GM21528 (cell line): ENCODE data around the gene XYLT1.

ENCODE experiments used
- ATAC-seq: cut with Tn5 transposase; IDR thresholded peaks from one replicate; pipeline ENCODE4 v1.9.1; 2021; ENCODE audit warnings: mild to moderate bottlenecking, moderate library complexity; ENCODE audit not compliant: unreplicated experiment, low FRiP score

Gene XYLT1

DNA sequence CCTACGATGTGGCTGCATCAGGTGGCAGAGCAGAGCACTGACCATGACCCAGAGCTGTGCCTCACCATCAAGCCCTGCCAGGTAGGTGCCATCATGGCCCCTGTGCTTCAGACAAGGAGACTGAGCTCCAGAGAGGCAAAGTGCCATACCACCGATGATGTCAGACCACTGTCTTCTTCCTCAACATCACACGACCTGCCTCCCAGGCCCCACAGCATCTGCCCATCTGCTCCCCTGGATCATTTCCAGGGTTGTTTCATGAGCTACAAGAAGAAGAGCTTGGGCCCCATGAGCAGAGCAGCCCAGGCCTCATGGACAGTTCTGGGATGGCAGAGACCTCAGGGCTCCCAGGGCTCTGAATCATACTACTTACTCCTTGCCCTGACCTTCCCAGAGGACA is 9.9 kb downstream of the XYLT1 start:
- ATAC-seq, result no peak

DNA sequence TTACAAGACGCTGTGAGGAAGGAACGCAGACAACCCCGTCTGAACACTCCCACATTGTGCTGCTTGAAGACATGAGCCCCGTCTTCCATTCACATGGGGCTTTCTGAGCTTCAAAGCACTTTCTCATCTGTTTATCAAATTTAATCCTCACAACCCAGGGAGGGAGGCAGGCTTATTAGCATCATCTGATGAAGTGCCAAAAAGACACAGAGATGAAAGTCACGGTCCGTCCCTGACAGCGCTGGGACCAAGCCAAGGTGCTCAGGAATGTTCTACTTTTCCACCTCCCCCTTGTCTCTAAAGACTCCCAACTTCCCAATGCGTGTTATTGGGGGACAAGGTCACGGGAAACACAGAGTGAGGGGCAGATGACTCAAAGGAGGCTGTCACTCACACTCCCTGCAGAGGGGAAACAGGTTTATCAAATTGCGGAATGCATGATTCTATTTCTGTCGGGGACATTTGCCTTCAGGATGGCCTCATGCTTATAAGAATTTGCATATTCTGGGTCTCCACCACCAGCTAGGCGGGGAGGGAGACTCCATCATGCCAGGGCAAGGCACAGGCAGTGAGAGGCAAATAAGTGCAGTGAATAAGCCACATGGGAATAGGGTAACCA is 10.7 kb downstream of the XYLT1 start:
- peak; percentile 62 for ATAC-seq

DNA sequence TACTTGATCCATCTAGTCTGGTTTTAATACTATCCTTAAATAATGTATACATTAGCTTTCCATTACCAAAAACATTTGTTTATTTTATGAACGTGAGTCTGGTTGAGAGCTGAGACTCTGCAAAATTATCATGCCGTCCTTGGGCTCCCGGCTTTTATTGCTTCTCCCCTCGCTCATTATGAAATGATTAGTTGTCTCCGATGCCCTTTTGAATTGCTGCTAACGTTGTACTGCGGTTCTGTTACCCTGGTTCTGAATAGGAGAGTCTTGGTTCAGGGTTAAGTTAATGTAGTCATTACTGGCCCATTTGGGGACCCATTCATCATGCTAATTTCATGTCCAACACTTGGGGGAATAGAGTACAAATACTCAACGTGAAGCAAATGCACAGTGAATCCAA is 12.8 kb downstream of the XYLT1 start:
- ATAC-seq, result no peak

DNA sequence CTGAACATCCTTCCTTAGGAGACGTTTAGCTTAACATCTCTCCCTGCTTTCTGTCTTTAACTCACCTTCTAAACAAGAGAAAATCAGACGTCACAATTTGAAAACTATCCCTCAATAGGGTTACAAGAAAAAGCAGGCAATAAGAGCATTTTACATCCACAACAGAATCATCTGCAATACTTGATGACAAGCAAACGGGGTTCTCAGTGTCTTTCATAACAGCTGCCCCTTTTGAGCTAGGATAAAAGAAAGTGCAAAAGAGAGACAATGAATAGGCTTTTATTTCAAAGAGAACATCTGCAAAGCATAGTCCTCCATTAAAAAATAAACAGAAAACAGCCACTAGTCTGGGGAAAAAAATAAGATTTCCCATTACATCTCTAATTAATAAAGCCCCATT is 13.2 kb downstream of the XYLT1 start:
- ATAC-seq, result no peak

DNA sequence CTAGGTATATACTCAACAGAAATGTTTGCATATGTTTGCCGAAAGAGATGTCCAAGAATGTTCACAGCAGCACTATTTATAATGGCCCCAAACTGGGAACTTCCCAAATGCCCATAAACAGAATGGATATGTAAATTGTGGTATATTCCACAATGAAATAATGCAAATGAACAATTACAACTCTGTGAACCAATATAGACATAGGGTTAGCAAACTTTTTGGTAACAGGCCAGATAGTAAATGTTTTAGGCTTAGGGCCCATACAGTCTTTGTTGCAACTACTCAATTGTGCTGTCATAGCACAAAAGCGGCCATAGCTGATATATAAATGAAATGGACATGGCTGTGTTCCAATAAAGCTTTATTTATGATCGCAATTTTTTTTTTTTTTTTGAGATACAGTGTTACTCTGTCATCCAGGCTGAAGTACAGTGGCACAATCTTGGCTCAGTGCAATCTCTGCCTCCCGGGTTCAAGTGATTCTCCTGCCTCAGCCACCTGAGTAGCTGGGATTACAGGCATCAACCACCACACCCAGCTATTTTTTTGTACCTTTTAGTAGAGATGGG is 16.5 kb downstream of the XYLT1 start:
- no peak for ATAC-seq

DNA sequence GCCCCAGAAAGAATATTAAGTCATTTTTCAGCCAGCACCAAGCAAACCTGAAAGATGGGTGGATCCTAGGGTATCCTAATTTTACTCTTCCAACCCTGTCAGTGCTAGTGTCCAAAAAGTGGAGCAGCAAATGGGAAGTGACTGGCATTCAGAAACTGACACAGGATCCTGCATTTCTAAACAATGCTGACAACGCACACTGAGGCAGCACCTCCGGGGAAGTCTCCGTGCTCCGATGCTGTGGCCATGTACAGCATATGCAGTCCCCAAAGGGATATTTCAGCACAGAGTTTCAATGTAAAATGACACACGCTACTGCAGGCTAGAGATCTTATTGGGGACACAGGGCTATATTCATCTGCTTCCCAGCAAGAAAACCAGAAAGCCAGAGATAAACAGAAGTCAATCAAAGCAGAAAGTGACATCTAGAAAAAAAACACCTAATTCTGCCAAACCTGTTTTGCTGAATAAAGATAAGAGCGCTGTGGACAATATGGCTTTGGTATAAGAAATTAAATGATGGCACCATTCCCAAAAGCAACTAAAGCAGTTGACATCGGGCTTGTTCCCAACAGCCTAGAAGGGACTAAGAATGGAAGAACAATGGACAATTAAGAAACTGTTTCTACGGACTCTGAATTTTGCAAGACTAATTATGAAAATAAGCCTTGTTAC is 17.3 kb downstream of the XYLT1 start:
- no peak for ATAC-seq

DNA sequence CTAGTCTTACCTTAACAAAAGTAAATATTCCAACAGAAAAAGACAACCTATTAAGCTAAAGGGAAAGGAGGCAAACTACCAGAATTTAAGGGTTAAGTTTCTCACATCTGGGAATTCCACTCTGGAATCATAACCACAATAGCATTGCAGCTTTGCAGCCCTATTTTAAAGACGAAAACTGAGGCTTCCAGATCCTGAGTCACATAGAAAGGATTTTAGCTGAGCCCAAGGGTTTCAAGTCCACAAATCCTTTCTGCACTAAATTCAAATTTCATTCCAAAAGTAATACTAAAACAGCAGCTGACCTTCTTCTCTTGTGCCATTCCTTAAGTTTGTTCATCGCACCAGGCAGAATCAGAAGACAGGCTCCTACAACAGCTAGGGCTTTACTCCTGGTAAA is 17.8 kb downstream of the XYLT1 start:
- no peak for ATAC-seq

DNA sequence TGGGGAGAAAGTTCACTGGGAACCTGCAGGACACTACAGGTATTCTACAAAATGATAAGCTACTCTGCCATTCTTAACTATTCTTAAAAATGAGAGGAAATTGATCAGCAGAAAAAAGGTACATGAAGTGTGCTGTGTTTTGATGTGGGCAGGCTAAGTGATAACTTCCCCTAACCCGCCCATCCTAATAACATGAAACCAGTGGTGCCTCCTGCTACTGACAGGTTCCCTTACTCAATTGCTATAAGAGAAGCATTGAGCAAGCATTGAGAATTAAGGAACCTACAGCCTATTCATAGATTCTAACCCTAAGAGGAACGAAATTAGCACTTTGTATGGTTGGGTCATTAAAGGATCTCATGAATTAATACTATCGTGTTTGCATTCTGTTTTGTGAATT is 18.9 kb downstream of the XYLT1 start:
- no peak for ATAC-seq

DNA sequence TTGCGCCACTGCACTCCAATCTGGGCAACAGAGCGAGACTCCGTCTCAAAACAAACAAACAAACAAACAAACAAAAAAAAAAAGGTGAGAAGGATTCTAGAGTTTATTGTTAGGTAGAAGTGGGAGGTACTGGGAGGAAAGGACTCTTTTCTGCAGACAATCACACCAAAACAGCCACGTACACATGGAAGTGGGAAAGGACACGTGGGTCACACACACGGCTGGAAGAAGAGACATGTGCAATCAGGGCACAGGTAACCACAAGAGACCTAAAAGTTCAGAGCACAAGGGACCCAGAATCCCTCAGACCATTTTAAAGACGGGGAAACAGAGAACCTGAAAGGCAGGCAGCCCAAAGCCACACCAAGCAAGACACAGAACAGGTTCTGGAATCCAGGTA is 20.5 kb downstream of the XYLT1 start:
- ATAC-seq, result no peak

DNA sequence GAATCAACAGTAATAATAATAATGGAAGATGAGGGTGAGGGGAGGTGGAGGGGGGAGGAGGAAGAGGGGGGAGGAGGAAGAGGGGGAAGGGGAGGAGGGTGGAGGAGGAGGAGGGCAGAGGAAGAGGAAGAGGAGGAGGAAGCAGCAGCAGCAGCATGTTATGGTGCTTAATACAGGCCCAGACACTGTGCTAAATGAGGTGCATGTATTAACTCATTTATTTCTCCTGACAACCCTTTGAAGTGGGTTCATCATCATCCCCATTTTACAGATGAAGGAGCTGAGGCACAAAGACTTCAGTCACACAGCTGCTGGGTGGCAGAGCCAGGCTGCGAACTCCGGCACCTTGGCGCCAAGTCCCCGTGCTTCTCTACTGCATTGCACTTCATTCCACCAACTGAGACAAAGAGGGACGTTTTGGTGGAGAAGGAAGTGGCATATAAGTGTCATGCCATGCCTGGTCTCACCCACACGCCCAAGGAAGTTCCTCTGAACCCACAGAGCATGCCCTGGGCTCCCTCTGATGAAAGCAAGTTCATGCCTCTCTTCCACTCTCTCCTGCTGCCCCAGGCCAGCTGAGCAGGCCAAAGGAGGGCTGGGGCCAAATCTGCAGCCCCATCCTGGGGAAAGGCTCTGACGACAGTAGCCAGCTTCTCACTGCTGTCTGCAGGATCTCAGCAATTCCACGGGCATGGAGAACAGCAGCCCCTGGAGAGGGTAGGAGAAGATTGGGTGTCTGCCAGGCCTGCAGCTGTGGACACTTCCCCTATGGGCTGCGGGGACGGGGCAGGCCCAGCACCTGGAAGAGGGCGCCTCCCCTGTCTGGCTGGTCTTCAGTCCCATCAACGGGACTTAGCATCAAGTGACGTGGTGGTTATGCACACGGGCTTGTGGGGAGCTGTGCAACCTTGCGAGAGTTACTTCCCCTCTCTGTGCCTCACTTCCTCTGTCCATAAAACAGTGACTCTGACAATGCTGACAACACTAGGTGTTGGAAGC is 21.8 kb downstream of the XYLT1 start:
- ATAC-seq, result no peak

DNA sequence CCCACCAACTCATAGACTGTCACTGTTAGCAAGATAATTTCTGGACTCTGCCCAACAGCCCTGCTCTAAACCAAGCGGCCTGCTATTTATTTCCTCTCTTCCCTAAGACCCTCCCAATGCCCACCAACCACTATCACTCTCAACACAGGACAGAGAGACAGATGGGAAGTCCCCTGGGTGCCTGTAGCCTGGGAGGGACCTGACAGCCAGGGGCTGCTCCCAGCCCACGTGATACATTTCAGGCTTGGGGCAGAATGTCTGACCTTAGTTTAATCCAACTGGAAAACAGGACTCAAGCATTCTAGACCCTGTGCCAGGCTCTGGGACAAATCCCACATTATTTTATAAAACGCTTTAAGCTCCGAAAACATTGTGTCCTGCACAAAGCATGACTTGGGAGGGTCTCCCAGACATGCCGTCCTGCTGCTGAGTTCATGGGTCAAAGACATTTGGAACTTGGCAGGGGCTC is 23.6 kb downstream of the XYLT1 start:
- ATAC-seq, result no peak

DNA sequence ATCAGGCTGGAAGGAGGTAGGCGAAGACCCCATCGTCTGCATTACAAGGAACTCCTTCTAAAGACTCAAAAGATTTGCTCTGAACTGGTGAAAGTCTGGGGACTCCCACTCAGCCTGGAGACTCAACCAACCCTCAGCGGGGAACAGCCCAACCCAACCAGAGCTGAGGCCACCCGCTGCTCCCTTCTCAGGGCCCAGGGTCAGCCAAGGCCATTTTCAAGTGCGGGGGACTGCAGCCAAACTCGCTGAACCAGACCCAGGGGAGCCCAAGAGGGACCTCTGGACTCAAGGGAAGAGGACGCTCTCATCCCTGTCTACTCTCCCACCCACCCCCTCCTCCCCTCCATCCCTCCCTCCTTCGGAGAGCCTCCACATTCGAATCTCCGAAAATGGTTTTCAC is 24.1 kb downstream of the XYLT1 start:
- ATAC-seq, result no peak

DNA sequence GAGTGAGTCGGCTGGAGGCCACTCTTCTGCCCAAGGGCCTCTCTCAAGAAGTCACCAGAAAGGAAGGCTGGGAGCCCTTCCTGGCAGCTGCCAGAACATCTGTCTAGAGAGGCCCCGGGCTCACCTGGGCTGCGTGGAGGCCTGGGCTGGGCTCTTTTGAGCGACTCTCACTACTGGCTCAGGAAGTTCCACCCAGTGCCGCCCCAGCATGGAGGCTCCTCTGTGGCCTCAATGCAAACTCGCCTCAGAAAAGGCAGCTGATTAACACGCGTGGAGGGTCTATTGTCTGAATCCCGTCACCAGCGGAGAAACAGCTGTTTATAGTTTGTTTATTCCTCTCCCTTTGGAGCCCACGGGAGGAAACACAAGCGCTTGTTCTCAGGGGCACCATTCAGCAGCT is 25.3 kb downstream of the XYLT1 start:
- no peak for ATAC-seq

DNA sequence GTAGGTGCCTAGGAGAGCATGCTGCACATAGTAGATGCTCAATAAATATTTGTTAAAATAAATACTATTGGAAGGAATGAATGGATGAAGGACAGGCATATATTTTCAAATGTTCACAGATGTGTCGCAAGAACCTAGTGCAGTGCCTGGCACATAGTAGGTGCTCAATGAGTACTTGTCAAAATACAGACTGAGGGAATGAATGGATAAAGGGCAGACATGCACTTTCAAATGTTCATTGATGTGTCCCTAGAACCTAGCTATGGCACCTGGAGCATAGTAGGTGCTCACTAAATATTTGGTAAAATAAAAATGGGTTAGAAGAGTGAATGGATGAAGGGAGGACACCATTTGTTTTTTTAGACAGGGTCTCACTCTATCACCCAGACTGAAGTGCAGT is 26.1 kb downstream of the XYLT1 start:
- ATAC-seq, result no peak

DNA sequence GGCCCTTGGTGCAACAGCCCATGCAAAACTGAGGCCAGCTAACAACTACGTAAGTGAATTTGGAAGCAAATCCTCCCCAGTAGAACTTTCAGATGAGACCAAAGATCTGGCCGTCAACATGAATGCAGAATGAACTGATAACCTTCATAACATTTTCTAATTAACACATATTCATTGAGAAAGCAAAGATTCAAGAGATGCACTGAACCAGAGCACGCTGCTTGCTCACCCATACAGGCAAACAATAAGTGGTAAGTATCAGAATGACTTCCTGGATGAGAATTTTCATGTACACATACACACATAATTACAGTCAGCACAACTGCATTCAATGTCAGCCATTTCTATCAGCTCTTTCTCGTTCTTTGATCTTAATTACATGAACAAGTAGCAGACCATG is 30.6 kb downstream of the XYLT1 start:
- no peak for ATAC-seq

DNA sequence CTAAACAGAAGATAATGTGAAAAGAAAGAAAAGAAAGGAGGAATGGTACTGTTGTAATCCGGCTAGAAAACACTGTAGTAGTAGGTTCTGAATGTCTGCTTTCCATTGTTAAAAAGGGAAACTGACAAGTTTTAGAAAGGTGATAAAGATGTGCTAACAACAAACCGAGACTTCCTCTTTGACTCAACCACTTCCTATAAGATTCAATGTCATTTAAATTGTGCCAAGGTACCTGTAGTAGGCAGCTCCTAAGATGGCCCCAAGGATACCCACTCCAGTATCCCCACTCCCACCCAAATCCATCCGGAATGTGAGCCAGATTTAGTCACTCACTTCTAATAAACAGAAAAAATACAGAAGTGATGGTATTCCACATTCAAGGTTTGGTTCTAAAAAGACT is 31.2 kb downstream of the XYLT1 start:
- no peak for ATAC-seq

DNA sequence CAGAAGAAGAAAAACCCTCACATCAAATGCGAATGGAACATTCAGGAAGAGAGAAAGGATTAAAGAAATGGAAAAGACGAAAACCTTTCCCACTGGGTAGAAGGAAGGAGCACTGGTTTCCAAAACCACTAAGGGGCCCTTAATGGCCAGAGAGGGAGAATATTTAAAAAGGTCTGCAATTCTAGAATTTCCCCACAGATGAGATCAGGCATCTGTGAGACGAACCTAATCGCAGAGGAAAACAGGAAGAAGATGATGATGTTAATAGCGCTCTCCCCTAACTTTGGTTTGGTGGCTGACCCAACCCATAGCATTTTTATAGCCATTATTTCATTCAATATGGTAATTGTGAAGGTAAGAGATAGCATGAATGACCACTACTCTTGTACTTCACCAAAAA is 32.8 kb downstream of the XYLT1 start:
- ATAC-seq, result no peak

DNA sequence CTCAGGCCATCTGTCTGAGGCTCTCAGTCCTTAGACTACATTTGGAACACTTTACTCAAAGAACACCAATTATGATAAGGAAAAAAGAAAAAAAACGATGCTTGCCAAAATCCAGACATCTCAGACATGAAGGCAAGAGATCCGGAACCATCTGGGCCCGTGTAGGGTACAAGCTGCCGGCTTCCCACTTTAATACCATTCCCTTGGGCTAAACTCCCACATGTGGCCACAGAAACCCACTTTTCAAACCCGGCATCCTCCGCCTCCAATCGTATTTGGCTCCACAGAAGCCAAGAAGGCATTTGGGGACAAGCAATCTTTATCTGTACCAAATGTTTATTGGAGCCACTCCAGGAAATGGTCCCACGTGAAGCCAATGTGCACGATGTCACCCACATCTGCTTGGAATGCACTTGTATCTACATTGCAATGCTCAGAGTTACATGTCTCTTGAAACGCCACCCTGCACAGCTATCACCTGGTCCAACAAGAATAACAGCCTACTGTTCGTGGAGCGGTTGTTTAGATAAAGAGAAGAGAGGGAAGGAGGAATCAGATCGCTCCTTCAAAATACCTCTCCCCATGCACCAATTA is 33.5 kb downstream of the XYLT1 start:
- ATAC-seq, result no peak

DNA sequence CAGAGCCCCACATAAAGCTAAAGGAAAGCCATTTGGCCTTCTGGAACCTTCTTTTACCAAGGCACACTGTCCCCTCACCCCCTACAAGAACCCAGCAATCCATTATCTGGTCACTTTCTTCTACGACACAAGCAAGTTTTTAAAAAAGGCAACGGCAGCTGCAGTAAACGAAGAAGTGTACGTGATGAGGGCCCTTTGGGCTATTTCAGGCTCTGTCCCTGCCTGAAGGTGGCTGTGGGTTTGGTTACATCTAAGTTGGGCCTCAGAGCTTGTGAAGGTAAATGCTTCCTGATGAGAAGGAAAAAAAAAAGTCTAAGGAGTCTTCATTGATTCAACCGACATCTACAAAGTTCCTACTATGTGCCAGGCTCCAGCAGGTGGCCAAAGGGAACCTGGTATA is 35.4 kb downstream of the XYLT1 start:
- ATAC-seq, result no peak

DNA sequence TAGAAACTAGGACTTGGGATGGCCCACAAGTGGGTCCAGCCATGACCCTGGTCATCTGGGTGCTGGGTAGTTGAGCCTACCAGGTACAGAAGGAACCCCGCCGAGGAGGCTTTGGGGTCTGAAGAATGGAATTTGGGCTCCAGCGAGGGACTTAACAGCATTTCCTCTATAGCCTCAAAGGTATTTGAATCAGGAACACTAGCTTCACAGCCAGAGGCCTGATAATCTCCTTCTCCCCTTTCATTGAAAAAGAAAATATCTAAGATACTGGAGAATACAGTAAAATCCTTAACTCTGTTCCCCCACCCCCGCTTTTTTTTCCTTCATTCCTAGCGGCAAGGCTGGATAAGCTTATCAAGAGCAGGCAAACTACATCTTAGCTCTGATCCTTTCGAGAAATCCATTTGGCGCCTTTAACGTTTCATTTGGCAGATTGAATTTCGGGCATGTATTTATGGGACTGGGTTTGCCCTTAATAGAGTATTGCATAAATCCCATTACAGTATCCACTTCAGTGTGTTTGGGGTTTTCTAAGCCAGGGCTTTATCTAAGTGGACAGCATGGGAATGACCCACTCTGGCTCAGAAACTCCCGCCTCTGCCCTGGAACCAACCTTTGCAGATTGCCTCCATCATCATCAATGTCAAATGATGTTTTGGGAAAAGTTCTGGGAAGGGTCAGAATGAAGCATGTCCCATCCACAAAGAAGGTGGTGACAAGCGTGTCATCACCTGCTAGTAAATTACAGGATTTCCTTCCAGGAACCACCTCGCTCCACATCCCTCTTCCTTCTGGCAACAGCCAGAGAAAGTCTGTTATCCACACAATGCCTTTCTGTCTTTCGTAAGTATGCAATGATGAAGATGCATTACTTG is 36.9 kb downstream of the XYLT1 start:
- no peak for ATAC-seq
